ENCODE results near the gene CNNM4. TPM values are rescaled to one million over a fixed set of nuclear protein-coding genes. Genes with fewer than 3 reads are reported as not detected.
"Not testable (repeated sequence)": the region's sequence is repeated elsewhere in the genome, so short reads cannot be mapped to it uniquely, and the experiment has no call there.

The CNNM4 gene
- total RNA-seq, 1 experiment from 2014 or later, result 14.0 TPM

- Mint-ChIP-seq H3K36me3 (no peaks in the 10 kb centered on the region), H3K27ac (no peak overlapping the region), H3K27me3 (ENCODE audit: low read depth) (no peaks in the 10 kb centered on the region), H3K4me3 (no peak overlapping the region), H3K4me1 (peaks cover 3% of the 10 kb centered on the region; the same call in 1 of the 2 replicates), H3K9me3 (no peaks in the 10 kb centered on the region)
- POLR2A ChIA-PET, result no interaction called here
- ATAC-seq (no peak; the same call in 1 of the 2 replicates), DNase-seq (ENCODE audit: low spot score) (no peak)
- CTCF ChIA-PET, result no interaction called here
- TF ChIP-seq GRHL2 (CRISPR knock-in tag; IDR thresholded peaks at IDR 0.05; ENCODE audit: insufficient replicate concordance, severe bottlenecking), result no peak
- TF ChIP-seq, protein P1, sequence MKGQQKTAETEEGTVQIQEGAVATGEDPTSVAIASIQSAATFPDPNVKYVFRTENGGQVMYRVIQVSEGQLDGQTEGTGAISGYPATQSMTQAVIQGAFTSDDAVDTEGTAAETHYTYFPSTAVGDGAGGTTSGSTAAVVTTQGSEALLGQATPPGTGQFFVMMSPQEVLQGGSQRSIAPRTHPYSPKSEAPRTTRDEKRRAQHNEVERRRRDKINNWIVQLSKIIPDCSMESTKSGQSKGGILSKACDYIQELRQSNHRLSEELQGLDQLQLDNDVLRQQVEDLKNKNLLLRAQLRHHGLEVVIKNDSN (CRISPR knock-in tag; IDR thresholded peaks at IDR 0.05), result no peak
- TF ChIP-seq MYBL2 (CRISPR knock-in tag; IDR thresholded peaks at IDR 0.05), result no peak
- TF ChIP-seq ETV6 (CRISPR knock-in tag; IDR thresholded peaks at IDR 0.05), result no peak
- no peak for TF ChIP-seq NR1H2 (CRISPR knock-in tag; IDR thresholded peaks at IDR 0.05)
- TF ChIP-seq NFATC4 (CRISPR knock-in tag; IDR thresholded peaks at IDR 0.05), result no peak
- TF ChIP-seq OVOL2 (CRISPR knock-in tag; IDR thresholded peaks at IDR 0.05; ENCODE audit: borderline replicate concordance), result no peak
- TF ChIP-seq TCF7 (CRISPR knock-in tag; IDR thresholded peaks at IDR 0.05; ENCODE audit: low read depth), result no peak
- TF ChIP-seq MLX (CRISPR knock-in tag; IDR thresholded peaks at IDR 0.05), result no peak
- TF ChIP-seq KAT7 (CRISPR knock-in tag; IDR thresholded peaks at IDR 0.05; ENCODE audit: borderline replicate concordance), result no peak
These were observed 34.4 kb downstream of the CNNM4 start for GRCh38 chr2:96795076-96795475.

GRCh38 chr2:96796497-96796896, 35.8 kb downstream of the CNNM4 start:
- H3K4me3 Mint-ChIP-seq; H3K27me3 Mint-ChIP-seq (ENCODE audit: low read depth); H3K9me3 Mint-ChIP-seq; POLR2A ChIA-PET; DNase-seq (ENCODE audit: low spot score); H3K27ac Mint-ChIP-seq; H3K36me3 Mint-ChIP-seq; CTCF ChIA-PET; ATAC-seq; H3K4me1 Mint-ChIP-seq: not testable (repeated sequence)

- CTCF ChIA-PET, result no interaction called here
- Mint-ChIP-seq H3K27me3 (ENCODE audit: low read depth) (no peaks in the 10 kb centered on the region), H3K4me3 (no peak overlapping the region), H3K4me1 (peaks cover 3% of the 10 kb centered on the region; the same call in 1 of the 2 replicates), H3K9me3 (no peaks in the 10 kb centered on the region), H3K36me3 (no peaks in the 10 kb centered on the region), H3K27ac (no peak overlapping the region)
- POLR2A ChIA-PET, result no interaction called here
- DNase-seq (ENCODE audit: low spot score) (no peak), ATAC-seq (no peak)
- TF ChIP-seq CDX4 (CRISPR knock-in tag; IDR thresholded peaks at IDR 0.05; ENCODE audit: borderline replicate concordance) (no peak), KAT7 (CRISPR knock-in tag; IDR thresholded peaks at IDR 0.05; ENCODE audit: borderline replicate concordance) (no peak), CBFB (CRISPR knock-in tag; IDR thresholded peaks at IDR 0.05; ENCODE audit: low read depth) (no peak), IRF2 (CRISPR knock-in tag; IDR thresholded peaks at IDR 0.05; ENCODE audit: borderline replicate concordance, low read depth) (no peak), ESRRA (CRISPR knock-in tag; IDR thresholded peaks at IDR 0.05; ENCODE audit: borderline replicate concordance) (no peak), TP53 (CRISPR knock-in tag; IDR thresholded peaks at IDR 0.05) (no peak), ZNF219 (CRISPR knock-in tag; IDR thresholded peaks at IDR 0.05; ENCODE audit: borderline replicate concordance) (no peak), ZNF263 (CRISPR knock-in tag; IDR thresholded peaks at IDR 0.05; ENCODE audit: low read depth) (no peak), ZNF121 (CRISPR knock-in tag; IDR thresholded peaks at IDR 0.05) (no peak), ATF2 (CRISPR knock-in tag; IDR thresholded peaks at IDR 0.05; ENCODE audit: borderline replicate concordance, low read depth) (no peak), MYBL2 (CRISPR knock-in tag; IDR thresholded peaks at IDR 0.05) (no peak), ATF1 (CRISPR knock-in tag; IDR thresholded peaks at IDR 0.05) (no peak)
- TF ChIP-seq, protein P2, sequence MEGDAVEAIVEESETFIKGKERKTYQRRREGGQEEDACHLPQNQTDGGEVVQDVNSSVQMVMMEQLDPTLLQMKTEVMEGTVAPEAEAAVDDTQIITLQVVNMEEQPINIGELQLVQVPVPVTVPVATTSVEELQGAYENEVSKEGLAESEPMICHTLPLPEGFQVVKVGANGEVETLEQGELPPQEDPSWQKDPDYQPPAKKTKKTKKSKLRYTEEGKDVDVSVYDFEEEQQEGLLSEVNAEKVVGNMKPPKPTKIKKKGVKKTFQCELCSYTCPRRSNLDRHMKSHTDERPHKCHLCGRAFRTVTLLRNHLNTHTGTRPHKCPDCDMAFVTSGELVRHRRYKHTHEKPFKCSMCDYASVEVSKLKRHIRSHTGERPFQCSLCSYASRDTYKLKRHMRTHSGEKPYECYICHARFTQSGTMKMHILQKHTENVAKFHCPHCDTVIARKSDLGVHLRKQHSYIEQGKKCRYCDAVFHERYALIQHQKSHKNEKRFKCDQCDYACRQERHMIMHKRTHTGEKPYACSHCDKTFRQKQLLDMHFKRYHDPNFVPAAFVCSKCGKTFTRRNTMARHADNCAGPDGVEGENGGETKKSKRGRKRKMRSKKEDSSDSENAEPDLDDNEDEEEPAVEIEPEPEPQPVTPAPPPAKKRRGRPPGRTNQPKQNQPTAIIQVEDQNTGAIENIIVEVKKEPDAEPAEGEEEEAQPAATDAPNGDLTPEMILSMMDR (IDR thresholded peaks at IDR 0.05), result no peak
- TF ChIP-seq, protein P3, sequence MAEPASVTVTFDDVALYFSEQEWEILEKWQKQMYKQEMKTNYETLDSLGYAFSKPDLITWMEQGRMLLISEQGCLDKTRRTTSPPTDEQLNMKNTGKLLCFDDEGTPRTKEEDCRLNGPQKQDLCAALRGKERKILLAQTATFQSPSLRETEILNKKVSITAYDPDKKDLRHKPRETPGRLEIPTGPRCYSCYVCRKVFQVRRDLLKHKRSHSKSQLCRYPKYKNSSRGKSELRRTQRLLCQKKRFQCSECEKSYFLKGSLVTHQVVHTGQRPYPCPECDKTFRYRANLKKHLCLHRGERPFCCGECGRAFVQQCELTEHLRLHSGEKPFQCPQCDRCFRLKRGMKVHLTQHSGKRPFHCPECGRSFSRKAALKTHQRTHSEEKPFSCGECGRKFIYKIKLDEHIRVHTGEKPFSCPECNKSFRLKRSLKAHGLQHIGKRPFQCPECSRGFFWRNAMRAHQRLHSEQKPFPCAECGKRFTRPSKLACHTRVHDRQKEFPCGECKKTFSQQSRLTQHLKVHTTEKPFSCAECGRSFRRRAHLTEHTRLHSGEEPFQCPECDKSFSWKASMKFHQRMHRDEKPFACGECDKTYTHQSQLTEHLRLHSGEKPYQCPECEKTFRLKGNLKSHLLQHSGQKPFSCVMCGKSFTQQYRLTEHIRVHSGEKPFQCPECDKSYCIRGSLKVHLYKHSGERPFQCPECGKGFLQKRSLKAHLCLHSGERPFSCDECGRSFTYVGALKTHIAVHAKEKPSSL (CRISPR knock-in tag; conservative IDR thresholded peaks at IDR 0.05), result no peak
- TF ChIP-seq, protein P4, sequence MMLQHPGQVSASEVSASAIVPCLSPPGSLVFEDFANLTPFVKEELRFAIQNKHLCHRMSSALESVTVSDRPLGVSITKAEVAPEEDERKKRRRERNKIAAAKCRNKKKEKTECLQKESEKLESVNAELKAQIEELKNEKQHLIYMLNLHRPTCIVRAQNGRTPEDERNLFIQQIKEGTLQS (CRISPR knock-in tag; conservative IDR thresholded peaks at IDR 0.05), result no peak
These were observed 36.4 kb downstream of the CNNM4 start for GRCh38 chr2:96797066-96797625.

Data from WTC11 (cell line).